Suprapubic skin (tissue), 4 donors: ENCODE results near the gene RASSF5. TPM values are rescaled to one million over a fixed set of nuclear protein-coding genes. Genes with fewer than 3 reads are reported as not detected.

Source experiments
- DNase-seq, 2 donors: peaks; one replicate each; pipeline ENCODE4 v3.0.0-alpha.2; 2019; ENCODE audit warnings: low spot score in 2 of 2
- H3K27ac ChIP-seq: fragments of 200-600 bp; sonication (generic); one replicate; pipeline ENCODE4 v1.5.1; 2019
- H3K27me3 ChIP-seq: fragments of 200-600 bp; sonication (generic); one replicate; pipeline ENCODE4 v1.5.1; 2019
- H3K36me3 ChIP-seq: fragments of 200-600 bp; sonication (generic); one replicate; pipeline ENCODE4 v1.5.1; 2019
- H3K4me1 ChIP-seq: fragments of 200-600 bp; sonication (generic); one replicate; pipeline ENCODE4 v1.5.1; 2019
- H3K4me3 ChIP-seq: fragments of 200-600 bp; sonication (generic); one replicate; pipeline ENCODE4 v1.5.1; 2019; ENCODE audit warnings: mild to moderate bottlenecking
- H3K9me3 ChIP-seq: fragments of 200-600 bp; sonication (generic); one replicate; pipeline ENCODE4 v1.5.1; 2019
- EP300 ChIP-seq: sonication (generic); formaldehyde crosslinking; IDR thresholded peaks from one replicate; pipeline ENCODE4 v1.6.1; 2017; ENCODE audit warnings: antibody characterized with exemption
- POLR2A ChIP-seq, 2 donors: fragments of 450-650 bp; IDR thresholded peaks; one replicate each; pipeline ENCODE4 v1.6.1; 2017; ENCODE audit warnings: antibody characterized with exemption in 2 of 2, mild to moderate bottlenecking in 2 of 2, moderate library complexity in 2 of 2
- POLR2AphosphoS5 ChIP-seq, 3 donors: sonication (generic); formaldehyde crosslinking; IDR thresholded peaks; one replicate each; pipeline ENCODE4 v1.6.1; 2017; ENCODE audit warnings: antibody characterized with exemption in 3 of 3
- WGBS: methylation state at CpG from one replicate; pipeline ENCODE4 v1.1.5; 2018; 5-methylcytosine and 5-hydroxymethylcytosine counted together
- total RNA-seq, 4 donors: library from RNA; depleted of rRNA; stranded (reverse); fragments of >200 nt; gene quantifications; one replicate each; pipeline ENCODE4 v1.1.0, GENCODE V29; 2016
- TF ChIP-seq, protein P1 (sequence below), 2 donors: fragments of 200-600 bp in 1 of 2; fragments of 450-650 bp in 1 of 2; sonication (generic) in 1 of 2; IDR thresholded peaks; one replicate each; pipeline ENCODE4 v1.5.1; 2016 to 2019; ENCODE audit warnings: antibody characterized with exemption in 2 of 2, mild to moderate bottlenecking in 1 of 2, moderate library complexity in 1 of 2

Gene RASSF5
- total RNA-seq, 4 donors from 2014 or later: 34.8 to 74.5 (median 64.9) TPM

GRCh38 chr1:206521127-206521526 lies 13.8 kb downstream of the RASSF5 start:
- WGBS: 63% methylated on average over 5 of the region's 5 CpGs
- Histone ChIP-seq H3K36me3 (no peaks in the 10 kb centered on the region), H3K4me1 (peaks cover 30% of the 10 kb centered on the region), H3K27me3 (no peaks in the 10 kb centered on the region), H3K27ac (peak overlapping the region; percentile 10), H3K9me3 (no peaks in the 10 kb centered on the region), H3K4me3 (no peak overlapping the region)
- TF ChIP-seq POLR2AphosphoS5 (IDR thresholded peaks at IDR 0.05): no peak
- TF ChIP-seq, protein P1, sequence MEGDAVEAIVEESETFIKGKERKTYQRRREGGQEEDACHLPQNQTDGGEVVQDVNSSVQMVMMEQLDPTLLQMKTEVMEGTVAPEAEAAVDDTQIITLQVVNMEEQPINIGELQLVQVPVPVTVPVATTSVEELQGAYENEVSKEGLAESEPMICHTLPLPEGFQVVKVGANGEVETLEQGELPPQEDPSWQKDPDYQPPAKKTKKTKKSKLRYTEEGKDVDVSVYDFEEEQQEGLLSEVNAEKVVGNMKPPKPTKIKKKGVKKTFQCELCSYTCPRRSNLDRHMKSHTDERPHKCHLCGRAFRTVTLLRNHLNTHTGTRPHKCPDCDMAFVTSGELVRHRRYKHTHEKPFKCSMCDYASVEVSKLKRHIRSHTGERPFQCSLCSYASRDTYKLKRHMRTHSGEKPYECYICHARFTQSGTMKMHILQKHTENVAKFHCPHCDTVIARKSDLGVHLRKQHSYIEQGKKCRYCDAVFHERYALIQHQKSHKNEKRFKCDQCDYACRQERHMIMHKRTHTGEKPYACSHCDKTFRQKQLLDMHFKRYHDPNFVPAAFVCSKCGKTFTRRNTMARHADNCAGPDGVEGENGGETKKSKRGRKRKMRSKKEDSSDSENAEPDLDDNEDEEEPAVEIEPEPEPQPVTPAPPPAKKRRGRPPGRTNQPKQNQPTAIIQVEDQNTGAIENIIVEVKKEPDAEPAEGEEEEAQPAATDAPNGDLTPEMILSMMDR (IDR thresholded peaks at IDR 0.05): no peak
- no peak for TF ChIP-seq EP300
- no peak for TF ChIP-seq POLR2A (IDR thresholded peaks at IDR 0.05)
- no peak for DNase-seq

GRCh38 chr1:206521694-206522402 lies 14.5 kb downstream of the RASSF5 start:
- peak in 1 of 2 donors; percentile 44 for DNase-seq
- WGBS: 68% methylated on average over 8 of the region's 8 CpGs
- no peak overlapping the region for H3K27ac ChIP-seq
- TF ChIP-seq, protein P1 (IDR thresholded peaks at IDR 0.05): no peak
- TF ChIP-seq EP300 (no peak), POLR2AphosphoS5 (IDR thresholded peaks at IDR 0.05) (no peak), POLR2A (IDR thresholded peaks at IDR 0.05) (no peak)
- no peaks in the 10 kb centered on the region for H3K27me3 ChIP-seq
- H3K9me3 ChIP-seq: no peaks in the 10 kb centered on the region
- no peak overlapping the region for H3K4me3 ChIP-seq
- peaks cover 35% of the 10 kb centered on the region for H3K4me1 ChIP-seq
- no peaks in the 10 kb centered on the region for H3K36me3 ChIP-seq

DNA sequence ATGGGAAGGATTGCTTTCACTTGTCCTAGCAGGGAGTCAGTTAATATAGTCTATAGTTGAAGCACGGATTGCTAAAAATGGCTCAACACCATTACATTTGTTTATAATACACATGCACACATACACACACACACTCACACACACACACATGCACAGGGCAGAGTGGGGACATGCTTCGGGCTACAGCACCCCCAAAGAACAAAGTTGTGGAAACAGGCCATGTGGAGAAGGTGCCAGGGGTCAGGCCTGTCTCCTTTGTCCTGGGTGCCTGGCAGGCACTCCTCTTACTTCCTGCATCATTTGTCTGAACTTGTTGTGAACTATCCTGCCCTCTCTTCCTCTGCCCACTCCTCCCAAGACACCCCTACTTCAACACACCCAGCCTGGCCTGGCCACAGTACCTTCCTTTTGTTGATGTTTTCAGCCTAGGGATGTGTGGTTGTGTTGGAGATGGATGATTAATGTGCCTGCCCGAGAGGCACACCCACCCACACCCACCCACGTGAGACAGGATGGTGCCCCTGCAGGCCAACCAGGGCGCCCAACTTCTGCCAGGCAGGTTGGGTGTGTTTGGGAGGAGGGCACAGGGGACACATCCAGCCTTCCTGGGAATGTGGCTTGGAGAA lies 17.5 kb downstream of the RASSF5 start:
- H3K4me1 ChIP-seq: peaks cover 35% of the 10 kb centered on the region
- H3K27me3 ChIP-seq: no peaks in the 10 kb centered on the region
- TF ChIP-seq EP300 (no peak), POLR2A (IDR thresholded peaks at IDR 0.05) (no peak), POLR2AphosphoS5 (IDR thresholded peaks at IDR 0.05) (no peak)
- TF ChIP-seq, protein P1 (IDR thresholded peaks at IDR 0.05): no peak
- peak overlapping the region; percentile 27 for H3K27ac ChIP-seq
- peak in 1 of 2 donors; percentile 69 for DNase-seq
- no peak overlapping the region for H3K4me3 ChIP-seq
- H3K36me3 ChIP-seq: no peaks in the 10 kb centered on the region
- H3K9me3 ChIP-seq: no peaks in the 10 kb centered on the region
- WGBS: 37% methylated on average over 5 of the region's 5 CpGs

- no peaks in the 10 kb centered on the region for H3K36me3 ChIP-seq
- H3K27me3 ChIP-seq: no peaks in the 10 kb centered on the region
- no peaks in the 10 kb centered on the region for H3K9me3 ChIP-seq
- WGBS: 62% methylated on average over 6 of the region's 6 CpGs
- no peak overlapping the region for H3K4me3 ChIP-seq
- H3K27ac ChIP-seq: no peak overlapping the region
- peak in 1 of 2 donors; percentile 36 for DNase-seq
- TF ChIP-seq, protein P1 (IDR thresholded peaks at IDR 0.05): no peak
- TF ChIP-seq EP300 (no peak), POLR2A (IDR thresholded peaks at IDR 0.05) (no peak), POLR2AphosphoS5 (IDR thresholded peaks at IDR 0.05) (no peak)
- H3K4me1 ChIP-seq: peaks cover 27% of the 10 kb centered on the region
Observed at GRCh38 chr1:206526064-206526911, 19.0 kb downstream of the RASSF5 start.
